OCI-LY7 (cell line): ENCODE results near the gene SLIT3. TPM values are rescaled to one million over a fixed set of nuclear protein-coding genes. Genes with fewer than 3 reads are reported as not detected.

Experiments
- BruUV-seq: library from RNA; stranded (reverse); fragments of 400-500 nt; replicated peaks from 2 replicates; lab custom pipeline; 2021; lab: Mats Ljungman, UMichigan
- CTCF ChIA-PET: fragments of 300-600 bp; sonication (Branson Sonifier 250); formaldehyde crosslinking; loops from one replicate; lab custom pipeline; 2022; ENCODE audit warnings: antibody characterized with exemption; ENCODE audit not compliant: unreplicated experiment; lab: Charles Lee
- POLR2A ChIA-PET: fragments of 300-600 bp; sonication (Branson Sonifier 250); formaldehyde crosslinking; loops from one replicate; lab custom pipeline; 2022; ENCODE audit warnings: antibody characterized with exemption; lab: Charles Lee
- DNase-seq: peaks from one replicate; pipeline ENCODE4 v3.0.0-alpha.2; 2015; ENCODE audit warnings: low spot score
- H2AFZ ChIP-seq: fragments of 200-600 bp; sonication (generic), shearing (Covaris generic); 2 replicates; pipeline ENCODE4 v1.6.1; 2014; ENCODE audit warnings: mild to moderate bottlenecking, antibody characterized with exemption, low read length, moderate library complexity
- H3K27ac ChIP-seq: fragments of 200-600 bp; sonication (generic); 2 replicates; pipeline ENCODE4 v1.5.1; 2014; ENCODE audit warnings: mixed run types, low read depth, mild to moderate bottlenecking, moderate library complexity, low read length, inconsistent platforms; ENCODE audit not compliant: poor library complexity, severe bottlenecking
- H3K36me3 ChIP-seq: fragments of 200-600 bp; sonication (generic); 2 replicates; pipeline ENCODE4 v1.6.1; 2014; ENCODE audit warnings: mild to moderate bottlenecking, antibody characterized with exemption, low read length, moderate library complexity, mixed read lengths; ENCODE audit not compliant: insufficient read depth
- H3K4me1 ChIP-seq: fragments of 200-600 bp; sonication (generic); 2 replicates; pipeline ENCODE4 v1.5.1; 2014; ENCODE audit warnings: mild to moderate bottlenecking, low read length; ENCODE audit not compliant: insufficient read depth, poor library complexity, severe bottlenecking
- H3K4me2 ChIP-seq: fragments of 200-600 bp; sonication (generic); 2 replicates; pipeline ENCODE4 v1.6.1; 2014; ENCODE audit warnings: mild to moderate bottlenecking, low read length
- H3K4me3 ChIP-seq: fragments of 200-600 bp; sonication (generic); 2 replicates; pipeline ENCODE4 v1.5.1; 2014; ENCODE audit warnings: mild to moderate bottlenecking, low read depth, low read length; ENCODE audit not compliant: poor library complexity, severe bottlenecking
- H3K79me2 ChIP-seq: fragments of 200-600 bp; sonication (generic); 2 replicates; pipeline ENCODE4 v1.6.1; 2016; ENCODE audit warnings: low read depth, mild to moderate bottlenecking, low read length, moderate library complexity, mixed read lengths; ENCODE audit not compliant: insufficient read depth
- H3K9me2 ChIP-seq: fragments of 200-600 bp; sonication (generic); 2 replicates; pipeline ENCODE4 v1.6.1; 2016; ENCODE audit warnings: mild to moderate bottlenecking, low read length, mixed read lengths; ENCODE audit not compliant: insufficient read depth
- H3K9me3 ChIP-seq: fragments of 200-600 bp; sonication (generic); 2 replicates; pipeline ENCODE4 v1.6.1; 2014; ENCODE audit warnings: mild to moderate bottlenecking, mixed run types, low read length, mixed read lengths
- H4K20me1 ChIP-seq: fragments of 200-600 bp; sonication (generic); 2 replicates; pipeline ENCODE4 v1.6.1; 2014; ENCODE audit warnings: mild to moderate bottlenecking, antibody characterized with exemption, low read length, moderate library complexity, mixed read lengths; ENCODE audit not compliant: insufficient read depth
- CTCF ChIP-seq: fragments of 200-600 bp; sonication (generic); conservative IDR thresholded peaks from 2 replicates; pipeline ENCODE4 v1.5.1; 2014; ENCODE audit warnings: mild to moderate bottlenecking, antibody characterized with exemption, low read length, moderate library complexity, mixed read lengths
- EZH2phosphoT487 ChIP-seq: fragments of 200-600 bp; sonication (generic); IDR thresholded peaks from 2 replicates; pipeline ENCODE4 v1.6.1; 2018; ENCODE audit warnings: low read depth, borderline replicate concordance, mild to moderate bottlenecking, mixed run types, antibody characterized with exemption, low read length, moderate library complexity, mixed read lengths
- intact Hi-C: fragments of 100-400 bp; cut with micrococcal nuclease; formaldehyde crosslinking; loops from one replicate; pipeline ENCODE4 v1.10.0; 2022; ENCODE audit not compliant: unreplicated experiment
- total RNA-seq, 2 experiments: library from RNA; depleted of rRNA in 1 of 2; stranded (reverse); fragments of >200 nt in 1 of 2; shearing (Covaris generic) in 1 of 2; gene quantifications; 2 replicates each; pipeline ENCODE4 v1.2.3, GENCODE V29; 2014 to 2022

Gene SLIT3
- total RNA-seq, 2 experiments from 2014 or later, result not detected

- Histone ChIP-seq H3K9me3 (no peaks in the 10 kb centered on the region), H3K4me3 (no peak overlapping the region), H3K9me2 (no peaks in the 10 kb centered on the region), H3K27ac (no peak overlapping the region), H3K4me2 (no peak overlapping the region), H3K79me2 (no peaks in the 10 kb centered on the region), H3K4me1 (no peaks in the 10 kb centered on the region), H3K36me3 (no peaks in the 10 kb centered on the region), H4K20me1 (no peaks in the 10 kb centered on the region), H2AFZ (no peak overlapping the region)
- TF ChIP-seq EZH2phosphoT487, result no peak
- no peak for TF ChIP-seq CTCF
- intact Hi-C loops, result no loop called here
- POLR2A ChIA-PET, result no interaction called here
- CTCF ChIA-PET, result no interaction called here
- no peak for DNase-seq
- BruUV-seq, result no TSS peak
Measured at GRCh38 chr5:169178274-169178673, 122.7 kb downstream of the SLIT3 start.

- Histone ChIP-seq H3K36me3 (no peaks in the 10 kb centered on the region), H3K4me1 (no peaks in the 10 kb centered on the region), H3K27ac (no peak overlapping the region), H3K4me2 (no peak overlapping the region), H3K9me3 (no peaks in the 10 kb centered on the region), H3K79me2 (no peaks in the 10 kb centered on the region), H3K4me3 (no peak overlapping the region), H2AFZ (no peak overlapping the region), H3K9me2 (no peaks in the 10 kb centered on the region), H4K20me1 (no peaks in the 10 kb centered on the region)
- BruUV-seq, result no TSS peak
- ChIA-PET CTCF (no interaction called here), POLR2A (no interaction called here)
- no peak for DNase-seq
- TF ChIP-seq CTCF, result no peak
- TF ChIP-seq EZH2phosphoT487, result no peak
- intact Hi-C loops, result no loop called here
Measured at GRCh38 chr5:169176709-169177694, 123.9 kb downstream of the SLIT3 start.

- intact Hi-C loops, result no loop called here
- no peaks in the 10 kb centered on the region for H3K9me3 ChIP-seq
- no peaks in the 10 kb centered on the region for H3K79me2 ChIP-seq
- no peaks in the 10 kb centered on the region for H3K9me2 ChIP-seq
- no peak for TF ChIP-seq EZH2phosphoT487
- no peak for TF ChIP-seq CTCF
- DNase-seq, result no peak
- H3K36me3 ChIP-seq, result no peaks in the 10 kb centered on the region
- H4K20me1 ChIP-seq, result no peaks in the 10 kb centered on the region
- H3K4me3 ChIP-seq, result no peak overlapping the region
- no TSS peak for BruUV-seq
- ChIA-PET POLR2A (no interaction called here), CTCF (no interaction called here)
- H2AFZ ChIP-seq, result no peak overlapping the region
- no peaks in the 10 kb centered on the region for H3K4me1 ChIP-seq
- no peak overlapping the region for H3K27ac ChIP-seq
- no peak overlapping the region for H3K4me2 ChIP-seq
Measured at GRCh38 chr5:169175733-169176132, 125.2 kb downstream of the SLIT3 start.
